GM12878 (cell line): ENCODE results near the gene CRHR2. TPM values are rescaled to one million over a fixed set of nuclear protein-coding genes. Genes with fewer than 3 reads are reported as not detected.

ENCODE experiments used
- ATAC-seq: fragments of 200-7000 bp; cut with Tn5 transposase; 3 replicates; pipeline ENCODE4 v1.9.1; 2020; ENCODE audit warnings: mild to moderate bottlenecking, moderate library complexity
- BruUV-seq: library from RNA; stranded (reverse); fragments of 400-500 nt; replicated peaks from 2 replicates; lab custom pipeline; 2021; lab: Mats Ljungman, UMichigan
- CTCF ChIA-PET: fragments of 300-600 bp; sonication (Branson Sonifier 250); formaldehyde crosslinking; extraction: SDS; loops from one replicate; lab custom pipeline; 2021; ENCODE audit warnings: inconsistent platforms; lab: Yijun Ruan, JAX
- POLR2A ChIA-PET: fragments of 350-600 bp; formaldehyde crosslinking; extraction: SDS; loops from one replicate; lab custom pipeline; 2021; ENCODE audit warnings: inconsistent platforms; lab: Charles Lee
- RAD21 ChIA-PET: fragments of 300-600 bp; sonication (Branson Sonifier 250); formaldehyde crosslinking; loops from one replicate; lab custom pipeline; 2023; ENCODE audit warnings: antibody characterized with exemption; ENCODE audit not compliant: unreplicated experiment; lab: Charles Lee
- SMC1A ChIA-PET: fragments of 300-600 bp; sonication (Branson Sonifier 250); formaldehyde crosslinking; loops from one replicate; lab custom pipeline; 2023; ENCODE audit not compliant: unreplicated experiment, uncharacterized antibody; lab: Charles Lee
- DNase-seq: peaks from one replicate; pipeline ENCODE4 v3.0.0-alpha.2; 2011; ENCODE audit warnings: low read depth, low spot score
- FAIRE-seq: peaks from 3 replicates; lab custom pipeline; 2011; peaks lifted over from hg19 to GRCh38; lab: Jason Lieb, UNC
- H2AFZ ChIP-seq: 2 replicates; pipeline ENCODE4 v1.6.0; 2011; ENCODE audit warnings: low read depth, low read length, control low read depth; ENCODE audit not compliant: control insufficient read depth
- H3K27ac ChIP-seq: 2 replicates; pipeline ENCODE4 v1.5.1; 2011; ENCODE audit warnings: control low read depth; ENCODE audit not compliant: control insufficient read depth, insufficient read depth
- H3K27me3 ChIP-seq, 2 experiments: replicated peaks in 1 of 2; 2 replicates each; pipeline versions ENCODE4 v1.6.0 to v1.6.1; 2011; ENCODE audit warnings: low read length in 1 of 2; ENCODE audit not compliant: control insufficient read depth in 2 of 2, insufficient read depth in 2 of 2
- H3K36me3 ChIP-seq, 2 experiments: 2 replicates each; pipeline ENCODE4 v1.5.1; 2011; ENCODE audit warnings: low read length in 1 of 2; ENCODE audit not compliant: control insufficient read depth in 2 of 2, insufficient read depth in 2 of 2
- H3K4me1 ChIP-seq: 2 replicates; pipeline ENCODE4 v1.6.1; 2011; ENCODE audit warnings: mild to moderate bottlenecking, low read length, moderate library complexity, mixed read lengths; ENCODE audit not compliant: control insufficient read depth, insufficient read depth
- H3K4me2 ChIP-seq: 2 replicates; pipeline ENCODE4 v1.6.0; 2011; ENCODE audit warnings: control low read depth; ENCODE audit not compliant: control insufficient read depth, insufficient read depth
- H3K4me3 ChIP-seq: fragments of 200-600 bp; sonication (generic); 2 replicates; pipeline ENCODE4 v1.5.1; 2016
- H3K79me2 ChIP-seq: 2 replicates; pipeline ENCODE4 v1.6.0; 2011; ENCODE audit warnings: low read length; ENCODE audit not compliant: control insufficient read depth, insufficient read depth
- H3K9ac ChIP-seq: 2 replicates; pipeline ENCODE4 v1.8.0; 2011; ENCODE audit warnings: low read length, control low read depth, mixed read lengths; ENCODE audit not compliant: control insufficient read depth, insufficient read depth
- H3K9me3 ChIP-seq: replicated peaks from 3 replicates; pipeline ENCODE4 v1.5.1; 2011; ENCODE audit warnings: mild to moderate bottlenecking, low read length; ENCODE audit not compliant: control insufficient read depth, insufficient read depth
- H4K20me1 ChIP-seq: 2 replicates; pipeline ENCODE4 v1.6.0; 2011; ENCODE audit not compliant: control insufficient read depth, insufficient read depth
- CBX3 ChIP-seq: fragments of 200-600 bp; sonication (generic); IDR thresholded peaks from 2 replicates; pipeline ENCODE4 v1.6.1; 2016; ENCODE audit warnings: low read depth, borderline replicate concordance
- CREM ChIP-seq: IDR thresholded peaks from 2 replicates; pipeline ENCODE4 v1.6.1; 2014; ENCODE audit warnings: antibody characterized with exemption, low read depth
- SIN3A ChIP-seq: IDR thresholded peaks from 2 replicates; pipeline ENCODE4 v1.6.1; 2012; ENCODE audit warnings: low read depth, low read length, improper control_type of control experiment
- WGBS: methylation state at CpG from one replicate; pipeline ENCODE4 v1.1.6; 2016; ENCODE audit warnings: low lambda C conversion rate; ENCODE audit not compliant: insufficient replicate concordance, insufficient coverage; ENCODE audit errors: missing lambda C conversion rate; 5-methylcytosine and 5-hydroxymethylcytosine counted together
- in situ Hi-C: fragments of 300-500 bp; cut with MboI; formaldehyde crosslinking; loops from 9 replicates; pipeline ENCODE4 v1.14.3; 2018; ENCODE audit warnings: mixed read lengths
- intact Hi-C: fragments of 100-400 bp; cut with micrococcal nuclease; formaldehyde crosslinking; loops from one replicate; pipeline ENCODE4 v1.14.2; 2022; ENCODE audit not compliant: unreplicated experiment
- polyA plus RNA-seq, 11 experiments: library from polyadenylated mRNA; depleted of rRNA in 4 of 11; unstranded in 6 of 11; stranded (reverse) in 5 of 11; fragments of >200 nt; fragmentation: Nextera tagmentation in 4 of 11; fragmentation: Illumina TruSeq in 1 of 11; extraction: Ambion mirVana in 4 of 11; extraction: Trizol in 1 of 11; gene quantifications; 1 replicate in 1 of 11; 2 replicates in 10 of 11; pipeline versions ENCODE4 v1.2.1 to v1.2.3, GENCODE V29; 2011 to 2016; ENCODE audit warnings: inconsistent platforms in 2 of 11, missing spikeins in 2 of 11, low read depth in 1 of 11
- total RNA-seq, 4 experiments: library from RNA; depleted of rRNA in 3 of 4; stranded (reverse); fragments of >200 nt in 3 of 4; fragmentation: Illumina TruSeq in 1 of 4; extraction: Trizol in 1 of 4; gene quantifications; 2 replicates each; pipeline versions ENCODE4 v1.2.1 to v1.2.3, GENCODE V29; 2013 to 2021
- TF ChIP-seq, protein P1 (sequence below): fragments of 450-650 bp; IDR thresholded peaks from 2 replicates; pipeline ENCODE4 v1.6.1; 2018; ENCODE audit warnings: borderline replicate concordance, mild to moderate bottlenecking; ENCODE audit not compliant: partially characterized antibody

CRHR2 gene
- total and polyA plus RNA-seq, 10 of the 15 experiments (the other 5 are each of a cell fraction or from before 2014, with no cell fraction given) = not detected

DNA sequence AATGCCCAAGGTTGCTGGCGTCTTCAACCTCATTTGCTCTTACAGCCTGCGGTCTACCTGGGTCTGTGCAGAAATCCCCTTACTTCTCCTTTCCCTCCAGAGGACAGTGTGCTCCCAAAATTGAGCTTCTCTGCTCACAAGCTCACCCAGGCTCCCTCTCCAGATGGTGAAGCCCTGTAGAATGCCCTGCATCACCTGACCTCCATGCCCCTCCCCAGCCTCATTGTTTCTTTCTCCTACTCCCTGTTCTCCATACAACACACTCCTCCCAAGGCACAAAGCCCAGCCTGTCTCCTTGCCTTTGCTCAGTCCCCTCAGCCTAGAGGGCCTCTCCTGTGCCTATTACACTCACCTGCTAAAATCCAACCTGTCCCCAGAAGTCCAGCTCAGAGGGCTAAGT lies 3.5 kb downstream of the CRHR2 start (continued):
- TF ChIP-seq, protein P1, sequence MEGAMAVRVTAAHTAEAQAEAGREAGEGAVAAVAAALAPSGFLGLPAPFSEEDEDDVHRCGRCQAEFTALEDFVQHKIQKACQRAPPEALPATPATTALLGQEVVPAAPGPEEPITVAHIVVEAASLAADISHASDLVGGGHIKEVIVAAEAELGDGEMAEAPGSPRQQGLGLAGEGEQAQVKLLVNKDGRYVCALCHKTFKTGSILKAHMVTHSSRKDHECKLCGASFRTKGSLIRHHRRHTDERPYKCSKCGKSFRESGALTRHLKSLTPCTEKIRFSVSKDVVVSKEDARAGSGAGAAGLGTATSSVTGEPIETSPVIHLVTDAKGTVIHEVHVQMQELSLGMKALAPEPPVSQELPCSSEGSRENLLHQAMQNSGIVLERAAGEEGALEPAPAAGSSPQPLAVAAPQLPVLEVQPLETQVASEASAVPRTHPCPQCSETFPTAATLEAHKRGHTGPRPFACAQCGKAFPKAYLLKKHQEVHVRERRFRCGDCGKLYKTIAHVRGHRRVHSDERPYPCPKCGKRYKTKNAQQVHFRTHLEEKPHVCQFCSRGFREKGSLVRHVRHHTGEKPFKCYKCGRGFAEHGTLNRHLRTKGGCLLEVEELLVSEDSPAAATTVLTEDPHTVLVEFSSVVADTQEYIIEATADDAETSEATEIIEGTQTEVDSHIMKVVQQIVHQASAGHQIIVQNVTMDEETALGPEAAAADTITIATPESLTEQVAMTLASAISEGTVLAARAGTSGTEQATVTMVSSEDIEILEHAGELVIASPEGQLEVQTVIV = no peak
- TF ChIP-seq CBX3 = no peak
- TF ChIP-seq, all 136 proteins: peak for 0

DNA sequence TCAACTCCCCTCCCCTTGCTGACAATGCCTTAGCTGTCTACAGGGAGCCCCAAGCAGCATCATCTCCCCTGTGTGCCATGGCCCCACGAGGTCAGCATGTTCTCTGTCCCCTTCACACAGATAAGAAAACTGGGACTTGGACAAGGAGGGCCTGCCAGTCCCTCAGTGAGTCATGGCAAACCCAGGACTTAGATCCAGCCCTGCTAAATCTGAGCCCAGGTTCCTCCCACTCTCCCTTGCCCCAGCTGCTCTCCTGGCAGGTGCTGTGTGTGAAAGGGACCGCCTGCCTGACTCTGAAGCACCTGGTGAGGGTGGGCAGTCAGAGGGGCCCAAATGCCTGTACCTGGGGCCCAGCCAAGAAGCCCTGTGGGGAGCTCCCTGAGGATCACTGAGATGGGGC lies 7.4 kb downstream of the CRHR2 start:
- WGBS = 0% methylated on average over 2 of the region's 2 CpGs
- intact Hi-C loops = no loop called here

More for the DNA sequence above, 7.4 kb downstream of the CRHR2 start:
- Histone ChIP-seq H3K4me2 (no peak overlapping the region), H3K4me1 (no peaks in the 10 kb centered on the region), H4K20me1 (no peaks in the 10 kb centered on the region), H3K36me3 (no peaks in the 10 kb centered on the region), H3K9me3 (no peaks in the 10 kb centered on the region), H2AFZ (no peak overlapping the region), H3K27ac (no peak overlapping the region), H3K79me2 (no peaks in the 10 kb centered on the region), H3K27me3 (peaks cover 2 to 3% of the 10 kb centered on the region in 2 experiments; a peak in 3 of 4 replicates), H3K4me3 (no peak overlapping the region), H3K9ac (no peak overlapping the region)
- in situ Hi-C loops = no loop called here
- ChIA-PET CTCF (no interaction called here), RAD21 (no interaction called here), SMC1A (interaction anchor here (0.6 kb wide), 1 partner anchor 179 kb away, joined by 3 read pairs; no protein-coding TSS in a partner anchor), POLR2A (no interaction called here)
- TF ChIP-seq SIN3A (no peak), CREM (no peak)
- FAIRE-seq = no peak
- ATAC-seq = no peak
- BruUV-seq = no TSS peak
- DNase-seq = no peak
